Left ventricle myocardium superior (tissue), 1 donor: Measurements from ENCODE around the gene ISCA2. TPM values are rescaled to one million over a fixed set of nuclear protein-coding genes. Genes with fewer than 3 reads are reported as not detected.

ENCODE experiments used
- ATAC-seq: fragments of 200-7000 bp; cut with Tn5 transposase; one replicate; pipeline ENCODE4 v1.9.1; 2020; ENCODE audit warnings: mild to moderate bottlenecking, moderate library complexity
- DNase-seq: peaks from one replicate; pipeline ENCODE4 v3.0.0-alpha.2; 2020
- intact Hi-C: fragments of 100-400 bp; cut with micrococcal nuclease; formaldehyde crosslinking; loops from one replicate; pipeline ENCODE4 v1.11.0; 2022
- total RNA-seq: library from RNA; stranded (reverse); fragmentation: NEBNext Ultra II Directional; extraction: Animal tissue kit (Norgen Biotek cat#: 25700); gene quantifications from one replicate; pipeline ENCODE4 v1.2.1, GENCODE V29; 2021
- donor health status: DM: no; HTN: yes; CAD: no; lungs with severe emphysema.

The ISCA2 gene
- total RNA-seq, 1 donor from 2014 or later: 37.5 TPM

- intact Hi-C loops: loop anchor here (5.0 kb wide), 1 partner anchor 117 kb away; no protein-coding TSS in a partner anchor
- no peak for ATAC-seq
- DNase-seq: no peak
Observed at GRCh38 chr14:74478996-74479635, 14.4 kb upstream of the ISCA2 start.

DNA sequence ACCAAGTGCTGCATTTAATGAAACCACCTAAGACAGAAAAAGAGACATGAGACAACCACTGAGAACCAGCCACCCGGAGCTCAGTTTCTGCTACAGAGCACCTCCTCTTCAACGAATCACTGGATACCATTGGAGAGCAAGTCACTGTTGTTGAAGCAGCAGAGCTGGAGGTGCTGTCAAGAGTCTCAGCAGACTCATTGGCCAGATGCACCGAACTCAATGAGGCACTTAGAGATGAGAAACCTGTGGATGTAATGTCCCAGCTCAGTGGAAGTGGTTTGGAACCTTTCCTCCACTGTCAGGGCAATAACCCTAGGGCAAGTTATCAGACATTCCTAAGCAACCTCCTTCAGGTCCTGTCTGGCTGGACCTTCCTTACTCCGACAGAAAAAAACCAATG, 13.5 kb upstream of the ISCA2 start:
- ATAC-seq (no peak), DNase-seq (no peak)
- intact Hi-C loops: no loop called here

DNA sequence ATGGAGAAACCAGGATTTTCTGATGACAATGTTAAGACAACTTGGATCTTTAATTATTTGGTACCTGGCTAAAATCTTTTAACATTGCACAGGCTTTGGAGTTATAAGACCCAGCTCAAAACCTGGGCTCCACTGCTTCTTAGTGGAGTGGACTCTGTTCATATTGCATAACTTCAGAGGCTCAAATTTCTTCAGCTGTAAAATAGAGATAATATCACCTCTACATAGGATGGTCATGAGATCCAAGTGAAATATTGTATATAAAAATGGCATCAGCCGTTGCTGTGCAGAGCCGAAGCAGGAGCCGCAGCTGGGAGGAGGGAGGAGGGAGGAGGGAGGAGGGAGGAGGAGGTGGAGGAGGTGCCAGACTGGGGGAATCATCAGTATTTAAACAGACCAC, 11.0 kb upstream of the ISCA2 start:
- ATAC-seq: no peak
- intact Hi-C loops: no loop called here

DNA sequence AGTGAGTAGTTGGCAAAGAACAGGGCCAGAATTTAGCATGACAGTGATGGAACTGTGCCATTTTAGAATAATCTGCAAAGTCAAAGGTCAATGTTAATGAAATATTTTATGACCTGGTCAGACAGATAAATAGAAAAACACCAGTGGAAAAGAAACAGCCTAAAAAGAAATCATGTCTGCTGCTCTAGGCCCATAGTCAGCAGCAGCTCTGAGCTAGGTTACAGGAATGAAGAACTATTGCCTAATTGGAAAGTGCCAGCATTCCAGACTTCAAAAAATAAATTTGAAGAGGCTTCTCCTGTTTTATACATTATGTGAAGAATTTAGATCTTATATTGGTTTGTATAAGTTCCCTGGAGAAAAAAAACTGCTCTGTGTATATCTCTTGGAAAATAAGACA, 10.2 kb upstream of the ISCA2 start:
- no peak for DNase-seq
- ATAC-seq: no peak
- intact Hi-C loops: no loop called here

More for the DNA sequence above, 11.0 kb upstream of the ISCA2 start:
- DNase-seq: no peak

DNA sequence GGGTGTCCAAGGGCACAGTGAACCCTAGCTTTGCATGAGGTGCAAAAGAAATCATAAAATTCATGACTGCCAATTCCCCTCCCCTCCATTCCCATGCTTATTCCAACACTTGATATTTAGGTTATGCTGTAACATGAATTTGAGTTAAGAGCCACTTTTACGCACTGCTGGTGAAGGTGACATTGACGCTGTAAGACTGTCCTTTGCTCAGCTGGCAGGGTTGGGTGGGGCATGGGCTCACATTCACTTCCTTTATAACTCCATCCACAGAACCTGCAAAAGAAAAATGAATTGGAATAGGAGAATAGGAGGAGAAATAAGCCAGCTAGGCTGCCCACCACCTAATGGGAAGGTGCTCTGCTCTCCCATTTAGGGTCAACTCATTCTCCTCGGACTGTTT, 7.4 kb upstream of the ISCA2 start:
- intact Hi-C loops: no loop called here
- peak; percentile 41 for ATAC-seq
- no peak for DNase-seq

- no peak for ATAC-seq
- DNase-seq: no peak
- intact Hi-C loops: no loop called here
Observed at GRCh38 chr14:74488786-74489397, 4.7 kb upstream of the ISCA2 start.

DNA sequence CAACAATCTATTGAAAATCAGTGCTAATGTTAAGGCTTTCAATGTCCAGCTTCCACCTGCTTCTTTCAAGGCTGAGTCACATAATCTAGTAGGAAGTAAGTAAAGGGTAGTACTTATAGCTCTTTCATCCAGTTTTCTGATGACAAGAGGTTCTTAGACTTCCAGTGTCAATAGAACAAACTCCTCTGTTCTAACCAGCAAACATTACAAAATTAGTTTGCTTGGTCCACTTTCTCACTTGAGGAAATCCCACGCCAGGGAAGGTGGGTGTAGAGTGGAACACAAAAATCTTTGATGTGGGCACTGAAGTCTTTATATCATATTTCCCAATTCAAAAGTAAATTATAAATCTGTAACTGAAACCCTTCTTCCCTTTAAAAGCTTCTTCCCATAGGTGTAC, 3.1 kb upstream of the ISCA2 start:
- intact Hi-C loops: no loop called here
- DNase-seq: no peak
- ATAC-seq: no peak

GRCh38 chr14:74491956-74492775, 1.4 kb upstream of the ISCA2 start:
- DNase-seq (no peak), ATAC-seq (no peak)
- intact Hi-C loops: no loop called here

GRCh38 chr14:74492776-74493342, 706 bp upstream of the ISCA2 start, which contains the start of gene NPC2:
Gene NPC2, minus strand, starts transcription at chr14:74493305. Its CDS starts 31 bp downstream, at chr14:74493274.
- ATAC-seq (no peak), DNase-seq (no peak)
- intact Hi-C loops: no loop called here

DNA sequence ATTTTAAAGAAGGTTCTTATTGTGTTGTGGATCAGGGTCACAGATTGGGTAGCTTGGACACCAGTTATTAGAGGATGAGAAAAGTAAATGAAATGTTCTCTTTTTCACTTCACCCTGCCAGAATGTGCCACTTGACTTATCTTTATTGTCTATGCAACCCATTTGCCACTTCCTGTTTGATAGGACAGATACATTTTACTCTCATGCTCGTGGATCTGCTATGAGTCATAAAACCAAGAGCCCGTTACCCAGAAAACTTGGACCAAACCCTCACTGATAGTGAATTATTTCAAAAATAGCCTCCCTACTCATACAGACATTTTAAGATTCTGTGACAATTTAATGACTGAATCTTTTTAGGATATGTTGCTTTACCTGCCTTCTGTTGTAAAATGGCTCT, 1.8 kb downstream of the ISCA2 start:
- intact Hi-C loops: no loop called here
- DNase-seq (no peak), ATAC-seq (no peak)

GRCh38 chr14:74500417-74501134, 7.0 kb downstream of the ISCA2 start:
- DNase-seq (no peak), ATAC-seq (no peak)
- intact Hi-C loops: no loop called here

- ATAC-seq (peak; percentile 55), DNase-seq (peak; percentile 81)
- intact Hi-C loops: no loop called here
Observed at GRCh38 chr14:74501135-74501614, 7.6 kb downstream of the ISCA2 start.

GRCh38 chr14:74501691-74502090, 8.1 kb downstream of the ISCA2 start:
- DNase-seq (no peak), ATAC-seq (no peak)
- intact Hi-C loops: no loop called here

- intact Hi-C loops: no loop called here
- peak; percentile 25 for ATAC-seq
- no peak for DNase-seq
Observed at GRCh38 chr14:74502236-74503019, 8.9 kb downstream of the ISCA2 start.

- ATAC-seq (no peak), DNase-seq (no peak)
- intact Hi-C loops: no loop called here
Observed at GRCh38 chr14:74503291-74503937, 9.8 kb downstream of the ISCA2 start.

- intact Hi-C loops: no loop called here
- ATAC-seq (no peak), DNase-seq (no peak)
Observed at GRCh38 chr14:74503938-74504335, 10.4 kb downstream of the ISCA2 start.

DNA sequence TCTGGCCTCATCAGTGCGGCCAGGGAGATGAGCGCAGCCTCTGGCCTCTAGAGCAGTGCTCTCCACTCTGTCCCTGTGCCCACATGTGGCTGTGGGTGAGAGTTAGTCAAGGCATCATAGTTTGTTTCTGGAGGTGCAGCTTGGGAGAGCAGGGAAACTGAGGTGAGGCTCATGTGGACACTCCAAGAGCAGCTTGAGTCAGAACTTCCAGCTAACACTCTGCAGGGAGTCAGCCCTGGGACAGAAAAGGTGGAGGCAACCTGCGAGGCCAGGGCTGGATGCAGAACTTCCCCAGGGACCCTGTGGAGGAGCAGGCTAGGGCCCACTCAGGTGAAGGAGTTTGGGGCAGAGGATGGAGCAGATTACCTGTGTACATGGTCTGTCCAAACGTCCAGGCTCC, 10.8 kb downstream of the ISCA2 start:
- intact Hi-C loops: no loop called here
- no peak for DNase-seq
- no peak for ATAC-seq
